Measurements from ENCODE around the gene ADCY6. TPM values are rescaled to one million over a fixed set of nuclear protein-coding genes. Genes with fewer than 3 reads are reported as not detected.

The ADCY6 gene
- total RNA-seq = 100 to 1,000 TPM in 1 of 2 donors, 10 to 100 TPM in 1; 84.7 to 121 TPM

DNA sequence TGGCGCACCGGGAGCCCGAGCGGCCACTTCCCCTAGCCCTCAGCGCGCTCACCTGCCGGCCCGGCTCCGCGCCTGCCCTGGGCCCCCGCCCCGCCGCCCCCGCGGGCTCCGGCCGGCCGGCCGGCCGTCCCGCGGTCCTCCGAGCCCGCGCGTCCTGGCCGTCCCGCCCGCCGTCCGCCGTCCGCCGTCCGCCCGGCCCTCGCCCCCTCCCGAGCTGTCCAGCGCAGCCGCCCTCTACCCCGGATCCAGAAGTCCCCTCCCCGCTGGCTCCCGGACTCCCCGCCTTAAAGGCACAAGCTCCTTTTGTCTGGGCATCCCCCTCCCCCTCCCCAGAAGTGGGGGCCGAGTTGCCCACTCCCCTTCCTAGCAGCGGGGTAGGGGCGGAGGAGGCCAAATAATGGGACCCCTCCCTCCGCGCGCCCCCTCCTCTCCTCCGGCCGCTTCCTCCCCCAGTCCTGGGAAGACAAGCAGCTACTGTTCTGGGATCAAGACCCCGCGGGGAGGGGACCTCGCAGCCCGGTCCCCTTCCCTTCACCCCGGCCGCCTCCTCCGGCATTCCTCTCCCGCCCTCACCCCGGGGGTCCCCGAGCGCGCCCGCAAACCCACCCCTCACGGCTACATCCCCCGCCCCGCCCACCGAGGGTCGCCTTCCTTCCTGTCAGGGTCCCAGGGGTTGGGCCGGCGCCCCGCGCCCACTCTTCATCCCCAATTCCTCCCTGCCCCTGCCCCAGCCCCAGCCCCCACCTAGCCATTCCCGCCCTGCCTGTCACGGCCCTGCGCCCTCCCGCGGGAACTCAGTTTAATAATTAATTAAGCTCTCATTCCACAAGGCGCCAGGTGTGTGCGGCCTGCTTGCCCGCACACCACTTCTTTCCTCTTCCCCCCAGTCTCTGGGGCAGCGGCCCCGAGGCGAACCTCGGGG lies at the start of gene ADCY6:
TSS of gene ADCY6 (minus strand) at position 236 of the 922 bp plus-strand sequence. CDS start 5,655 bp downstream, outside the sequence.
- no peaks in the 10 kb centered on the region for H3K9me3 ChIP-seq
- H3K27ac ChIP-seq = peak within 1 kb of the TSS; percentile 83
- TF ChIP-seq, protein P1, sequence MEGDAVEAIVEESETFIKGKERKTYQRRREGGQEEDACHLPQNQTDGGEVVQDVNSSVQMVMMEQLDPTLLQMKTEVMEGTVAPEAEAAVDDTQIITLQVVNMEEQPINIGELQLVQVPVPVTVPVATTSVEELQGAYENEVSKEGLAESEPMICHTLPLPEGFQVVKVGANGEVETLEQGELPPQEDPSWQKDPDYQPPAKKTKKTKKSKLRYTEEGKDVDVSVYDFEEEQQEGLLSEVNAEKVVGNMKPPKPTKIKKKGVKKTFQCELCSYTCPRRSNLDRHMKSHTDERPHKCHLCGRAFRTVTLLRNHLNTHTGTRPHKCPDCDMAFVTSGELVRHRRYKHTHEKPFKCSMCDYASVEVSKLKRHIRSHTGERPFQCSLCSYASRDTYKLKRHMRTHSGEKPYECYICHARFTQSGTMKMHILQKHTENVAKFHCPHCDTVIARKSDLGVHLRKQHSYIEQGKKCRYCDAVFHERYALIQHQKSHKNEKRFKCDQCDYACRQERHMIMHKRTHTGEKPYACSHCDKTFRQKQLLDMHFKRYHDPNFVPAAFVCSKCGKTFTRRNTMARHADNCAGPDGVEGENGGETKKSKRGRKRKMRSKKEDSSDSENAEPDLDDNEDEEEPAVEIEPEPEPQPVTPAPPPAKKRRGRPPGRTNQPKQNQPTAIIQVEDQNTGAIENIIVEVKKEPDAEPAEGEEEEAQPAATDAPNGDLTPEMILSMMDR (IDR thresholded peaks at IDR 0.05) = no peak
- peak within 1 kb of the TSS; percentile 92 to 94 for H3K9ac ChIP-seq (ENCODE audit: low read depth in 2 of 2, low read length in 2 of 2)
- no peaks in the 10 kb centered on the region for H3K36me3 ChIP-seq
- intact Hi-C loops (cut with DNase I) = no loop called here
- peak within 1 kb of the TSS; percentile 75 for H3K4me3 ChIP-seq
- peaks cover 8% of the 10 kb centered on the region for H3K4me1 ChIP-seq
- DNase-seq = peak; percentile 86
- H3K27me3 ChIP-seq = no peaks in the 10 kb centered on the region

DNA sequence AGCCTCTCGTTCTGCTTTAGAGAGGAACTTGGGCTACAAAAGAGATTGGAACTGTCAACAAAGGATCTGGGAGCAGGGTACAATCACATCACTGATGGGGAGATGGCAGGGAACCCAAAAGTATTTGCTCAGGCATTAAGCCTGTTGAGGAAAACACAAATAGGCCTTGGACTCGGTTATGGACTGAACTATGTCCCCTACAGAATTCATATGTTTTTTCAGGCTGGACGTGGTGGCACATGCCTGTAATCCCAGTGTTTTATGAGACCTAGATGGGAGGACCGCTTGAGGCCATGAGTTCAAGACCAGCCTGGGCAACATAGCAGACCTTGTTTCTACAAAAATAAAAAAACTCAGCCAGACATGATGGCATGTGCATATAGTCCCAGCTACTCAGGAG lies 49.2 kb upstream of the ADCY6 start:
- TF ChIP-seq, protein P1 (IDR thresholded peaks at IDR 0.05) = no peak
- no peak overlapping the region for H3K27ac ChIP-seq
- no peak for DNase-seq
- no peaks in the 10 kb centered on the region for H3K4me1 ChIP-seq
- H3K36me3 ChIP-seq = peaks cover 25% of the 10 kb centered on the region
- no peak overlapping the region for H3K4me3 ChIP-seq
- no peaks in the 10 kb centered on the region for H3K27me3 ChIP-seq
- H3K9ac ChIP-seq (ENCODE audit: low read depth in 2 of 2, low read length in 2 of 2) = no peak overlapping the region
- H3K9me3 ChIP-seq = no peaks in the 10 kb centered on the region
- intact Hi-C loops (cut with DNase I) = no loop called here

DNA sequence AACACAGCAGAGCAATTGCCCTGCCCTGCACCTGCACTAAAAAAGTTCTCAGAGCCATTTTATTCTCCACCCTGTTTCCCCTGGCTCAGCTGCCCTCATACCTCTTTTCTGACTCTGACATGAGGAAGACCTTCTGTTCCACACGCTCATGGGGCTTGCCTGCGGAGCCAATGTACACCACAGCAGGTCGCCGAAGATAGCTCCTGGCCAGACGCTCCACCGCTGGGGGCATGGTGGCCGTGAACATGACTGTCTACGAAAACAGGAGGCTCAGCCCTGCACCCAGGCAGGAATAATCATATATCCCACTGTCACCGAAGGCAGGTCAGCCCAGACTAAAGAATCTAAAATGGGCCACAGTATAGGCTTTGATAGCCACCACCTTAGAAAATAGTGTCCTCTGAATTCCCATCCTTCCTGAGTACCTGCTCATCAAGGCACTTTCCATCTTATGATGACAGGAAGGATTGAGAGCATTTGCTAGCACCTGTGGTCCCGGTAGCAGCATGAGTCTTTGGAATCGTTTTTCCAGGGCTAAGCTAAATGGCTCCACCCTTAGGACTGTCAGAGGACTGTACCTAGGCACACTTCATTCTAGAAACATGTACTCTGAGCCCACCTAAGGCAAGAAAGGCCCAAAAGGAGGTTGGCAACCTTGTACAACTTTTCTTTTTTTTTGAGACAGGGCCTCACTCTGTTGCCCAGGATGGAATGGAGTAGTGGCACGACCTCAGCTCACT lies 43.6 kb upstream of the ADCY6 start:
- H3K9me3 ChIP-seq = no peaks in the 10 kb centered on the region
- peaks cover 24% of the 10 kb centered on the region for H3K36me3 ChIP-seq
- TF ChIP-seq, protein P1 (IDR thresholded peaks at IDR 0.05) = no peak
- H3K4me1 ChIP-seq = no peaks in the 10 kb centered on the region
- no peak for DNase-seq
- no peak overlapping the region for H3K27ac ChIP-seq
- no peaks in the 10 kb centered on the region for H3K27me3 ChIP-seq
- no peak overlapping the region for H3K4me3 ChIP-seq
- intact Hi-C loops (cut with DNase I) = no loop called here
- H3K9ac ChIP-seq (ENCODE audit: low read depth in 2 of 2, low read length in 2 of 2) = no peak overlapping the region

DNA sequence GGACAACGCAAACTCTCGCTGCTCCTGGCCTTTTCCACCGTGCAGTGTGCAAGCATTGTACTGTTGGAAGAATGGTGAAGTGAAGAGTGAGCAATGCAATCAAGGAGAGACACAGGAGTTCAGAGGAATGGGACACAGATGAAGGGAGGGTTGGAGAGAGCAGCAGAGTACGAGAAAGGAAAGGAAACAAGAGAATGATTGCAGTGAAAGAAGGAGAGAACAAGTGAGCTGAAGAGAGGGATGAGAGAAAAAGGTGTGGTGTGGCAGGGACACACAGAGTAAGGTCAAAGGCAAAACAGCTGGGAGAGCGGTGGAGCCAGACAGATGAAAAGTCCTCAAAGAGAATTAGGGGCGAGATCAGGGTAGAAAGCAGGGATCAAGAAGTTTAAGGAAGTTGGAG lies 42.4 kb upstream of the ADCY6 start:
- intact Hi-C loops (cut with DNase I) = no loop called here
- no peaks in the 10 kb centered on the region for H3K9me3 ChIP-seq
- H3K27ac ChIP-seq = no peak overlapping the region
- TF ChIP-seq, protein P1 (IDR thresholded peaks at IDR 0.05) = no peak
- H3K27me3 ChIP-seq = no peaks in the 10 kb centered on the region
- no peak overlapping the region for H3K9ac ChIP-seq (ENCODE audit: low read depth in 2 of 2, low read length in 2 of 2)
- H3K36me3 ChIP-seq = peaks cover 24% of the 10 kb centered on the region
- no peaks in the 10 kb centered on the region for H3K4me1 ChIP-seq
- no peak for DNase-seq
- H3K4me3 ChIP-seq = no peak overlapping the region

DNA sequence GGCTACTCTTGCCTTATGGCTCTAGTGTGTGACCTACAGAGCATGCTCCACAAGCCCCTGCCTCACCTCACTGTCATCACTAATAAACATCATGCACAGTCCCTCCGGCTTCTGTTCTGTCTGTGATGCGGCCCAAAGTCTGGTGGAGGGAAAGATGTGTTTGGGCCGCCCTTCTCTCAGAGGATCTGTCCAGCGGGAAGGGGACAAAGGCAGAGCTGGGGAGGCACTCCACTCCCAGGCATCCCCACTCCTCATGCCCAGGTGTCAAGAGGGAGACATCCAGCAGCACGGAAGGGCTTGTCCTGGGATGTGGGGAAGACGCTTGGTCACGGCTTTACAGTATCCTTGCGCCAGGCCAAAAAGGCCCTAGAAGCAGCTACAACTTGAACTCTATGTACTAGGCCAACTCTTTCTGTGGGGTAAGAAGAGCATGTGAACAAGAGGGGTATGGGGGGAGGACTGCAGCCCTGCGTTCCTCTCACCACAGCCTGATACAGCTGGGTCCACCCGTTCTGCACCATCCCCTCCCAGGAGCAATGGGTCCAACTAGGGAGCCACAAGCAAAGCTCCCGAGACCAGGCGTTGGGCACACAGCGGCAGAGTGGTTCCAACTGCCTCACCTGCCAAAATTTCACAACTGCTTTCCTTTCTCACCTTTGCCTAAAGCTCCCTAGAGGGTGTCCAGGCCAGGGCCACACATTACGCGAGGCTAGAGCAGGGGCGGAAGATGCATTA lies 40.1 kb upstream of the ADCY6 start:
- Histone ChIP-seq H3K4me3 (no peak overlapping the region), H3K4me1 (no peaks in the 10 kb centered on the region), H3K27me3 (no peaks in the 10 kb centered on the region), H3K9ac (ENCODE audit: low read depth in 2 of 2, low read length in 2 of 2) (no peak overlapping the region), H3K36me3 (peaks cover 24% of the 10 kb centered on the region), H3K9me3 (no peaks in the 10 kb centered on the region), H3K27ac (no peak overlapping the region)
- intact Hi-C loops (cut with DNase I) = no loop called here
- no peak for DNase-seq
- TF ChIP-seq, protein P1 (IDR thresholded peaks at IDR 0.05) = no peak
